HG03280 (cell line): Measurements from ENCODE around the gene TDRKH.
A peak's percentile ranks its signal among the peaks of the same experiment; 100 is the strongest.
"Not testable (repeated sequence)": the region's sequence is repeated elsewhere in the genome, so short reads cannot be mapped to it uniquely, and the experiment has no call there.

Experiments used
- ATAC-seq: cut with Tn5 transposase; IDR thresholded peaks from one replicate; pipeline ENCODE4 v1.9.1; 2021; ENCODE audit warnings: mild to moderate bottlenecking, moderate library complexity; ENCODE audit not compliant: unreplicated experiment

Gene TDRKH

GRCh38 chr1:151768351-151769066 lies 21.8 kb downstream of the TDRKH start:
- not testable (repeated sequence) for ATAC-seq

- no peak for ATAC-seq
These were observed 26.3 kb downstream of the TDRKH start for GRCh38 chr1:151763990-151764389.

- peak; percentile 87 for ATAC-seq
These were observed 27.1 kb downstream of the TDRKH start, which contains the start of gene MRPL9 for GRCh38 chr1:151762941-151763921. Gene MRPL9 (minus strand): TSS chr1:151763496. CDS start chr1:151763479, 17 bp downstream.

- no peak for ATAC-seq
These were observed 29.5 kb downstream of the TDRKH start for GRCh38 chr1:151760597-151761385.

- ATAC-seq = no peak
These were observed 31.1 kb downstream of the TDRKH start for GRCh38 chr1:151759241-151759640.

- ATAC-seq = no peak
These were observed 34.0 kb downstream of the TDRKH start for GRCh38 chr1:151756291-151756690.

GRCh38 chr1:151741516-151741915 lies 48.8 kb downstream of the TDRKH start:
- ATAC-seq = no peak

GRCh38 chr1:151739590-151740355 lies 50.5 kb downstream of the TDRKH start:
- ATAC-seq = no peak

- ATAC-seq = no peak
These were observed 52.8 kb downstream of the TDRKH start for GRCh38 chr1:151737479-151737878.

- ATAC-seq = no peak
These were observed 53.3 kb downstream of the TDRKH start for GRCh38 chr1:151737026-151737425.

- not testable (repeated sequence) for ATAC-seq
These were observed 56.3 kb downstream of the TDRKH start for GRCh38 chr1:151733995-151734394.

- no peak for ATAC-seq
These were observed 57.2 kb downstream of the TDRKH start for GRCh38 chr1:151733126-151733525.

GRCh38 chr1:151729966-151730291 lies 60.4 kb downstream of the TDRKH start:
- no peak for ATAC-seq

GRCh38 chr1:151729157-151729965 lies 60.9 kb downstream of the TDRKH start:
- no peak for ATAC-seq

- ATAC-seq = no peak
These were observed 61.9 kb downstream of the TDRKH start for GRCh38 chr1:151728151-151729054.

- ATAC-seq = no peak
These were observed 66.5 kb downstream of the TDRKH start for GRCh38 chr1:151723726-151724370.
